GM18870 (cell line): ENCODE results near the gene LRRC37A3.
"Not testable (repeated sequence)": the region's sequence is repeated elsewhere in the genome, so short reads cannot be mapped to it uniquely, and the experiment has no call there.

Experiments
- ATAC-seq: cut with Tn5 transposase; IDR thresholded peaks from one replicate; pipeline ENCODE4 v1.9.1; 2021; ENCODE audit warnings: moderate library complexity; ENCODE audit not compliant: unreplicated experiment

The LRRC37A3 gene

DNA sequence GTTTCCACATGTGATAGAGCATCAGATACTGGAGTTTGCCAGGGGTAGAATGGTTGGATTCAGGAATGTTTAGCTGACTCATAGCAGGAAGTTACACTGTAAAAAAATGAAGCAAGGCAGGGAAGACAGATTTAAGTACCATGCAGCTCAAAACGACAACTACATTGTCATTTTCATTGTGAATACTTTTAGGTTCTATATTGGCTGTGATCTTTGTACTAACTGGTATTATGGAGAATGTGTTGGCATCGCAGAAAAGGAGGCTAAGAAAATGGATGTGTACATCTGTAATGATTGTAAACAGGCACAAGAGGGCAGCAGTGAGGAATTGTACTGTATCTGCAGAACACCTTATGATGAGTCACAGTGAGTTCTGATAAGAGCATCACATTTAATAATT lies 8.2 kb upstream of the LRRC37A3 start:
- ATAC-seq, result not testable (repeated sequence)

- ATAC-seq, result not testable (repeated sequence)
Observed at GRCh38 chr17:64926430-64926829, 7.2 kb upstream of the LRRC37A3 start.

DNA sequence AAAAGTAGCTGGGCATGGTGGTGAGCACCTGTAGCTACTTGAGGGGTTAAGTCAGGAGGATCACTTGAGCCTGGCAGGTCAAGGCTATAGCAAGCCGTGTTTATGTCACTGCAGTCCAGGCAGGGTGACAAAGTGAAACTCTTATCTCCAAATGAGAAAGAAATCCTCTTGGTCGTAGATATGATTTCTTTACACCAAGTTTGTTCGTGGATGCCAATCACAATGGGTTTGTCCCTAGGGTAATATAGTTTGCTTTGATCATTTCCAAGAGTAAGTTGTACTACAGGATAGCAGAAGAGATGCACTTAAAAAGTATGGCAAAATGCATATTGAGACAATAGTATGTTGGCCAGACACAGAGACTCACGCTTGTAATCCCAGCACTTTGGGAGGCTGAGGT lies 6.0 kb upstream of the LRRC37A3 start:
- ATAC-seq, result not testable (repeated sequence)

- peak; percentile 27 for ATAC-seq
Observed at GRCh38 chr17:64923051-64923568, 3.8 kb upstream of the LRRC37A3 start.

DNA sequence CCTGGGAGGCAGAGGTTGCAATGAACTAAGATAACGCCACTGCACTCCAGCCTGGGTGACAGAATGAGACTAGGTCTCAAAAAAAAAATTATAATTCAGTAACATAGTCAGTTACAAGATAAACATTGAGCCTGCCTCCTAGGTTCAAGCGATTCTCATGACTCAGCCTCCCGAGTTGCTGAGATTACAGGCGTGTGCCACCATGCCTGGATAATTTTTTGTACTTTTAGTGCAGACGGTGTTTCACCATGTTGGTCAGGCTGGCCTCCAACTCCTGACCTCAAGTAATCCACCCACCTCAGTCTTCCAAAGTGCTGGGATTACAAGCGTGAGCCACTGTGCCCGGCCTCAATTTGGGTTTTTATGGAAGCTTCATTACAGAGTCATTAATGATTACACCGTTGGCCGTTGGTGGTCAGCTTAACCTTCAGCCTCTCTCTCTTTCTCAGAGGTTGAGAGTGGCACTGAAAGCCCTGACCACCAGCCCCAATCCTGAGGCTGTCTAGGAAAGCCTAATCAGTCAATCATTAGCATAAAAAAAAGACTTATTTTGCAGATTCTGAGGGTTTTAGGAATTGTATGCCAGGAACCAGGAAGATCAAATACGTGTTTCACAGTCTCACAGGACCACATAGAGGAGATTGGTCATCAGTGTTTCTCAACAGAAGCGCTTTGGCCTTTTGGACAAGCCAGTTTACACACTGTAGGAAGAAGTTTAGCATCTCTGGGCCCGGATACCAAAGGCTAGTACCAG lies 1.3 kb upstream of the LRRC37A3 start:
- ATAC-seq, result no peak

- ATAC-seq, result no peak
Observed at GRCh38 chr17:64920026-64920418, 744 bp upstream of the LRRC37A3 start.

DNA sequence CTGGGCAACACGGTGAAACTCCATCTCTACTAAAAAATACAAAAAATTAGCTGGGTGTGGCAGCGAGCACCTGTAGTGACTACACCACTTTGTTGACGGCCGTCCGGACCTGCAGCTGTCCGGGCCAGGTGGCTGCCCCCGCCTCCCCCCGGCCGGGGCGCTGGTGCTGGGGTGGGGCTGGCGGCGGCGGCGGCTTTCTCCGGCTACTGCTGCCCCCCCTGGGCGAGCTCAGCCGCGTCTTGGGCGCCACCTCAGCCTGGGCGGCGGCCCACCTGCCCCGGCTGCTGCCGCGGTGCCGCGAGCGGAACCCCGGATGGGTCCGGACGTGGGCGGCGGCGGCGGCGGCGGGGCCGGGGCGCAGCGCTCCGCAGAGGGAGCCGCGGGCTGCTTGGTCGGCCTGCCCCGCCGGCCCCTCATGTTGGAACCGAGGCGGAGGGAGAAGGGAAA lies 413 bp downstream of the LRRC37A3 start:
- ATAC-seq, result peak; percentile 18

DNA sequence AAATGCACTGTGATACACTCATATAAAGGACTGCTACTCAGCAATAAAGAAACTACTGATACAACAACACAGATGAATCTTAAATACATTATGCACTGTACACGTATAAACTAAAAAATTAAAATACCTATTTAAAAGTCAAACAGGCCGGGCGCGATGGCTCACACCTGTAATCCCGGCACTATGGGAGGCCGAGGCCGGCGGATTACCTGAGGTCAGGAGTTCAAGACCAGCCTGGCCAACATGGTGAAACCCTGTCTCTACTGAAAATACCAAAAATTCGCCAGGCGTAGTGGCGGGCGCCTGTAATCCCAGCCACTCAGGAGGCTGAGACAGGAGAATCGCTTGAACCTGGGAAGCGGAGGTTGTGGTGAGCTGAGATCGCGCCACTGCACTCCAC lies 1.7 kb downstream of the LRRC37A3 start:
- not testable (repeated sequence) for ATAC-seq

DNA sequence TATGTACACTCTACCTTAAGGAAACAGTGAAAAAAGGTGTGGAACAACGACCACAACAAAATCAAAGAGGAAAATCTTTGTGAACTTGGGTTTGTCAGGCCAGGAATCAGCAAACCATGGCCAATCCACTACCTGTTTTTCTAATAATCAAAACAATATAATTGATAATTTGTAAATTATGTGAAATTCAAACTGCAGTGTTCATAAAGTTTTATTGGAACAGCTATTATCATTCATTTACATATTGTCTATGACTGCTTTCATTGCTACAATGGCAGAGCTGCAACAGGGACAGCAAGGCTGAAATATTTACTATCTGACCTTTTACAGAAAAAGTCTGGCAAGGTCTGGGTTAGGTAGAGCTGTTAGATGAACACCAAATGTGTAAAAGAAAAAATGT lies 4.0 kb downstream of the LRRC37A3 start:
- ATAC-seq, result not testable (repeated sequence)

GRCh38 chr17:64910191-64910514 lies 9.1 kb downstream of the LRRC37A3 start:
- ATAC-seq, result not testable (repeated sequence)

- not testable (repeated sequence) for ATAC-seq
Observed at GRCh38 chr17:64909511-64910190, 9.6 kb downstream of the LRRC37A3 start.

DNA sequence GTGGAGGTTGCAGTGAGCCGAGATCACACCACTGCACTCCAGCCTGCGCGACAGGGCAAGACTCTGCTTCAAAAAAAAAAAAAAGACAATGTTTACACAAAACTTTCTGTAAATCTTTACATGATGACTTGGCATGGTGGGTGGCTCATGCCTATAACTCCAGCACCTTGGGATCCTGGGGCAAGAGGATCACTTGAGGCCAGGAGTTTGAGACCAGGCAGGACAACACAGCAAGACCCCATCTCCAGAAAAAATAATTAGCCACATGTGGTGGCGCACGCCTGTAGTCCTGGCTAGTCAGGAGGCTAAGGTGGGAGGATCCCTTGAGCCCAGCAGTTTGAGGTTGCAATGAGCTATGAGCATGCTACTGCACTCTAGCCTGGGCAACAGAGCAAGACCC lies 15.2 kb downstream of the LRRC37A3 start:
- not testable (repeated sequence) for ATAC-seq

- ATAC-seq, result not testable (repeated sequence)
Observed at GRCh38 chr17:64897136-64897535, 22.1 kb downstream of the LRRC37A3 start.

GRCh38 chr17:64874210-64874609 lies 45.1 kb downstream of the LRRC37A3 start:
- ATAC-seq, result not testable (repeated sequence)

GRCh38 chr17:64847504-64848466 lies 71.5 kb downstream of the LRRC37A3 start:
- not testable (repeated sequence) for ATAC-seq

DNA sequence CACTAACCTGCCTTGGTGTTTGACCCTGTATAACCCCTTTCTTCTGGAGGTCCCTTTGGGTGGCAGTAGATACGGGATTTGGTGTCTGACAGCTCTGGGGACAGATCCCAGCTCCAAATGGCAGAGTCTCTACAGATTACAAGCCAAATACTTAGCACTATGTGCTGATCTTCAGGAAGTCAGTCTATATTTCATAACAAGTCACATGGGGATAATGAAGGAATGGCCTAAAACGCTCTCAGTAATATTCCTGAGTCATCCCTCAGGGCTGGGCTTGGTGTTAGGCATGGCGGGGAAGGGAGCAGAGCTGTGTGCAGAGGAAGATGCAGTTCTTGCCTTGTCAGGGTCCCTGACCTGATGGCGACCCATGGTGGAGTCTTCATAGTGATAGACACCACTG lies 72.4 kb downstream of the LRRC37A3 start:
- not testable (repeated sequence) for ATAC-seq

- ATAC-seq, result not testable (repeated sequence)
Observed at GRCh38 chr17:64843918-64844317, 75.4 kb downstream of the LRRC37A3 start.

GRCh38 chr17:64842900-64843299 lies 76.4 kb downstream of the LRRC37A3 start:
- not testable (repeated sequence) for ATAC-seq

- ATAC-seq, result not testable (repeated sequence)
Observed at GRCh38 chr17:64840960-64841359, 78.3 kb downstream of the LRRC37A3 start.

- not testable (repeated sequence) for ATAC-seq
Observed at GRCh38 chr17:64838513-64838912, 80.8 kb downstream of the LRRC37A3 start.
